ENCODE measurements around the gene YLPM1.

Gene YLPM1

DNA sequence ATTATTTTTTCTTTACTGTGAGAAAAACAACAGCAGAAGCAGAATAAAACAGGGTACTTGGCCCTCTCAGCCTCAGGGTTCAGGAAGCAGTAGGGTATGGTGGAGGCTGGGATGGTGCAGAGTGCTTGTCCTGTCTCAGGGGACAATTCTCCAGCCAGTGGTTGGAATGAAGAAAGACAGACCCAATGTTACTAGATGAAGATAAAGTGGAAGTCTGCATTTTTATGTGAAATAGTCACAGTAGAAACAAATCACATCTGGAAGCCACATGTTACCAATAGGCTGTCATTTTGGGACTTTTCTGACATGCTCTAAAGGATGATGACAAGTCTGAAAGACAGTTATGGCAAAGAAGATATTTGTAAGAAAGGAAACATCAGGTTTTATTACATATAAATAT lies 80.5 kb downstream of the YLPM1 start:
- peak; percentile 80 to 81 for DNase-seq (ENCODE audit: low read depth in 2 of 2)

DNA sequence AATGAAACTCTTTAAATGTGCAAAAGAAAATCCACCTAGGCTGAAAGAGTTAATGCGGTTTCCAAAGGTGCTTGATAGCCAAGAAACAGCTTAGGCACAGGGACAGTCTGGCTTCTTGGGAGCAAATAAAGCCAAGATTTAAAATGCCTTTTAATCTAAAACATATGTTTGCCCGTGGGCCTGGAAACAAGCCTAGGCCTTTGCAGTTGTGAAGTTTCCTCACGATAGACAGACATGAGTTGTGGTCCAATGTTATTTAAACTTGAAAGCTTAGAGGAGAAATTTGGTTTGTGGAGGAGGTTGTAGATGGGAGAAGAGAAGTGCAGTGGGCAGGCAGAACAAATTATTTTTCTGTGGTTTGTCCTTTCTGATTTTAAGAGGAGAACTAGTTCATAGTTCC lies 83.1 kb downstream of the YLPM1 start:
- DNase-seq (ENCODE audit: low read depth in 2 of 2): peak; percentile 77 to 80

DNA sequence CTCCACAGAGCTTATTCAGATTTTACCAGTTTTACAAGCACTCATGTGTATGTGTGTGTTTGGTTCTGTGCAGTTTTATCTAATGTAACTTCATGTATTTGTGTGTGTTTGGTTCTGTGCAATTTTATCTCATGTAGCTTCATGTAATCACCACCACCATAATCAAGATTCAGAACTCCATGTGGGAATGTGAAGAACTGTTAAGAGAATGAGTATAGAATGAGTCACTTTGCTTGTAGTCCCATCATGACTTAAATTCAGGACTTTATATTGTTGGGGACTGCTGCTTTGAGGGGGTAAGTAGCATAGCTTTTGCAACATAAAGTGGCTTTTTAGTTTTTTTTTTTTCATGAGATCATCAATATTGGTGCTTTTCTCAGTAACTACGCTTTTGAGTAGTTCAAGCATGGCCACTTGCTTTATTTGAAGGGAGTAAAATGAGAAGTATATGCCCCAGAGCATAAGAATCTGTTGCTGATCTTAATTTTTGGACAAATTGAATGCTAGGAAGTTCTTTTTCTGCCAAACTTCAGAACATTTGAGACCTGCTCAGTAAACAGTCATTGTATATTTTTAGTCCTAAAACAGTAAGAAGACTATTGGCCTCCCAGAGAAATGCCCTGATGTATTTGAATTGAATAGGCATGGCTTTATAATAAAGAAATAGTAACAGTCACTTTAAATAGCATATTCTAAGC lies 84.0 kb downstream of the YLPM1 start:
- DNase-seq (ENCODE audit: low read depth in 2 of 2): peak in 1 of 2 experiments; percentile 43

DNA sequence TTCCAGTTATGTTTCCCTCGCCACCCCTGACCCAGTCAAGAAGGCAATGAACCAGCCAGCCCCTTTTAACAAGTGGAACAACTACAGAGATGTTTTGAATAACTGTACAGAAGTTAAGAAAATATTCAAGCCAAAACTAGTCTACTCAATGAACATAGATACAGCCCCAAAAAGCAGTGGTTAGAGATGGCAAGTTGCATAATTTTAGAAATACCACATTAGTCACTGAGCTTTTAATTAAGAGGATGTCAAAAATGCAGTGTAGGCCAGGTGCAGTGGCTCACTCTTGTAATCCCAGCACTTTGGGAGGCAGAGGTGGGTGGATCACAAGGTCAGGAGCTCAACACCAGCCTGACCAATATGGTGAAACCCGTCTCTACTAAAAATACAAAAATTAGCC lies 85.7 kb downstream of the YLPM1 start:
- DNase-seq (ENCODE audit: low read depth in 2 of 2): no peak

DNA sequence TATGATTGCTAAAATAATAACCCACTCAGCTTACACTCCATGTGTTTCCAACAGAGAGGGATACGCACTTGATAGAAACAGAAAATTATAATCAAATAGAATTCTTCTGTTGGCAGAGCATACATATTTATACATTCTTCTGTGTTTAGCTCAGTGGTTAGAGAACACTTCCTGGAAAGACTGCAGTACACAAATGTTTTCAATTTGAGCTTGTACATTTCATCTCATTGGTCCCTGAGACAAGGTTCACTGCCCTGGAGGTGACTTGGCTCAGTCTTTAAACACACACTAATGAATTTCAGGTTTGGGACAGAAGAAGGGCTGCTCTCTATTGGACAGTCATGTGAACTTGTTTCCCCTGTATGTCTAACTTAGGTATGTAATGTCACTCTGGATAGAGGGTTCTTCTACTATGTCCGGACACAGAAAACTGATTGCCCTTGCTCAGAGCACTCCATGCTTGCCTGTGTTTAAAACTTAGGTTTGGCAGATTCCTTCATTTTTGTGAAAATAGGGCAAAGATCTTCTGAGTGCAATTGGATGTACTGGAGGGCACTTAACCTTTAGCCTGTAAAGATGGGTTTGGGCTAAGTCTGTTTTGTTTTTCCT lies 89.9 kb downstream of the YLPM1 start:
- peak; percentile 77 to 81 for DNase-seq (ENCODE audit: low read depth in 2 of 2)

DNA sequence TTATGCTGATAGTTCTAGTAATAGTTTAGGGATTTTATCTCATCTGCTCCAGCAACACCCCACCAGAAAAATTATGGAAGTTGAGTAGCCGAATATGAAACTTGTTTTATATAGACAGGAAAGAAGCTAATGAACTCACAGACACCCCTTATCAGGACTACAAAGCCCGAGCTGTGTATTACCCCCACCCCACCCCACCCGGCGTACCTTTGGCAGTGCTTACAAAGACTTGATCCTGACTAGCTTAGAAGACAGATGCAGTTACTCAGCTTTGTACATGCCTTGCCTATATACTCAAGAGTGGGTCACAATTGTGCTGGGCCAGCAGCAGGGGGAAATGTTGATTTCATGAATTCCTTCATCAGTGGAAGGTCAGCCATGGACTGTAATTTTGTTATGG lies 90.5 kb downstream of the YLPM1 start:
- DNase-seq (ENCODE audit: low read depth in 2 of 2): no peak

DNA sequence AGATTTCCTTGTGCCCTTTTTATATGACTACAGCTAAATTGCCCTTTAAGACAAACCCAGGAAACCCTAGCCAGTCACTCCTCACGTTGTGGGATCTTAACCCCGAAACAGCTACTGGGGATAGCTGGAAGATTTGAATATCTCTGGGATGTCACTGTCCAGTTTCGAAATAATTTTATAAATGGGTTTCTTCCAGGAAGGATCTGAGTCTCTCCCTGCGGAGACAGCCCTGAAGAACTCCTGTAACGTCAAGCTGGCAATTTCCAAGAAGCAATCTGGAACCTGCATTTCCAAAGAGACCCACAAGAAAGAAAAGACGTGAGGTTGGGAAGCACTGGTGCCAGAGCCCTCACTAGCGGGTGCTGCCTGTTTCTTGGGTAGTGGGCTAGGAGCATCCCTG lies 91.9 kb downstream of the YLPM1 start:
- no peak for DNase-seq (ENCODE audit: low read depth in 2 of 2)

DNA sequence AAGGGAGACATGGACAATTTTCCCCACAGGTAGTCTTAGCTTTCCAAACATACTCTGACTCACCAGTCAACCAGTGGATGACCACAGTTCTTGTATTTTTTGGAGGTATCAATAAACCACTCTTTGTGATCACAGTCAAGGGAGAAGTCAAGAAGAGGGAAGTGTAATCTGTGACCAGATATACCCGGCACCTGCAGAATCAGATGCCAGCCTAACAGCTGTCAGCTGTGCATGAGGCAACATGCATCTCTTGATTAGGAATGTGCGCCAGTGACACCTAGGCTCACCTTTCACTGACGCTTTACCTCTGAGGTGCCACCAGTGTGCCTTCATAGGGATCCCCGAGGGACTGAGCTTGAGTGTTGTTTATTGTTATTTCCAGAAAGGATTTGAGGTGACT lies 92.8 kb downstream of the YLPM1 start:
- DNase-seq (ENCODE audit: low read depth in 2 of 2): no peak

DNA sequence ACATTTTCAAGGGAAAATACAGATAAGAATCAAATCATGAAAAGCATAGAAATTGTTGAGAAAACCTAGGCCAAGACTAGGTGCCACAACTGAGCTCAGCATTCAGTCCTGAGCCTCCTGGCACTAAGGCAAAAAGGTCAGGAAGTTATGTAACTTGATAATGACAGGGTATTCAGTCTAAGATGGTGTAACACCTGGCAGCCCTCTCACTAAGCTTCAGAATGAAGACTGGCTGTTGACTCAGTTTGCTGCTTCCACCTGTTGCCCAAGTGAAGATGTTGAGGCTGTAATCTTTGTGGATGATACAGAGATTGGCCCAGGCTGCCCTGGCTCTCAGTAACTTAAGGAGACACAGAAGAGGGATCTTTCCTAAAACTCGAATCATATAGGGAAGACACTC lies 93.2 kb downstream of the YLPM1 start:
- no peak for DNase-seq (ENCODE audit: low read depth in 2 of 2)

DNA sequence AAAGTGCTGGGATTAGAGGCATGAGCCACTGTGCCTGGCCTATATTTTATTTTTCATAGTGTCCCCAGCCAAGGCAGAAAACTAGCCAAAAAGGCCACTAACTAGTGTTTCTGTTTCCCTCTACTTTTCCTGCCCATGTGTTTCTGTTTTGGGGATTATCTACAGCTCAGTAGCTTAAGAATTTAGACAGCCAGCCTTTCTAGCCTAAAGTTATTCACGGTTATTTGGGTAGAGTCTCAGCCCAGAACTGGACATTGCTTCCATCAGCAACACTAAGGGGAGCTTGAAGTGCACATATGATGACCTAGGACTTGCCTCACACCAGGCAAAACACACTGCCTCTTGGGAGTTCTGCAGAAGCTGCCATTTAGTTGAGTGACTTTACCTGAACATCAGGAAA lies 94.9 kb downstream of the YLPM1 start:
- DNase-seq (ENCODE audit: low read depth in 2 of 2): no peak

DNA sequence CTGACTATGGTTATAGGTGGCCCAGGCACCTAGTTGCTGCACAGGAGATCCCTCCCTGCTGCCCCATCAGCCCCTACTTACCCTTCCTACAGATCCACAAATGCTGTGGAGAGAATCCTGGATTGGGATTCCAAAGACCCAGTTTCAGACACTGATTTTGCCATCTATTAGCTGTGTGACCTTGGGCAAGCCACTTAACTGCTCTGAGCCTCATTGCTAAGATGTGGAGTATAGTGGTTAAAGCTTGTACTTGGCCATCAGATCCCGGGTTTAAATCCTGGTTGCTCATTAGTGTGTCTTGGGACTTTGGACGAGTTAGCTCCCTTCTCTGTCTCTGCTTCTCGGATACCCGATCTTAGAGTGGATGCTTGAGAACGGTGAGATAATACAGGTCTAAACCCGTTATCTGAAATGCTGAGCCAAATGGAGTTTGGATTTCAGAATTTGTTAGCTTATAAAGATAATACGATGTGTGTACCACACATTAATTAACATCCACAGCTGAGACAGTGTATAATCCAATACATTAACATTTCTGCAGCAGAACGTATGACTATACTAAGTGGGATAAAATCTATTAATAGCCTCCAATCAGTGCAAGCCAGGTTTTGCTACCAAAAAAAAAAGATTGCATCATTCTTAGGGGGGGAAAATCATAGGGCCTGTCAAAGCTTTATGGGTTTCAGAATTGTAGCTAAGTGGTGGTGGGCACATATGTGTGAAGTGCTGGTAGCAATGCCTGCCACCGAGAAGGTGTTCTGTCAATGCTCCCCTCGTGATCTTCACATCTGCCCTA lies 96.8 kb downstream of the YLPM1 start:
- no peak for DNase-seq (ENCODE audit: low read depth in 2 of 2)

DNA sequence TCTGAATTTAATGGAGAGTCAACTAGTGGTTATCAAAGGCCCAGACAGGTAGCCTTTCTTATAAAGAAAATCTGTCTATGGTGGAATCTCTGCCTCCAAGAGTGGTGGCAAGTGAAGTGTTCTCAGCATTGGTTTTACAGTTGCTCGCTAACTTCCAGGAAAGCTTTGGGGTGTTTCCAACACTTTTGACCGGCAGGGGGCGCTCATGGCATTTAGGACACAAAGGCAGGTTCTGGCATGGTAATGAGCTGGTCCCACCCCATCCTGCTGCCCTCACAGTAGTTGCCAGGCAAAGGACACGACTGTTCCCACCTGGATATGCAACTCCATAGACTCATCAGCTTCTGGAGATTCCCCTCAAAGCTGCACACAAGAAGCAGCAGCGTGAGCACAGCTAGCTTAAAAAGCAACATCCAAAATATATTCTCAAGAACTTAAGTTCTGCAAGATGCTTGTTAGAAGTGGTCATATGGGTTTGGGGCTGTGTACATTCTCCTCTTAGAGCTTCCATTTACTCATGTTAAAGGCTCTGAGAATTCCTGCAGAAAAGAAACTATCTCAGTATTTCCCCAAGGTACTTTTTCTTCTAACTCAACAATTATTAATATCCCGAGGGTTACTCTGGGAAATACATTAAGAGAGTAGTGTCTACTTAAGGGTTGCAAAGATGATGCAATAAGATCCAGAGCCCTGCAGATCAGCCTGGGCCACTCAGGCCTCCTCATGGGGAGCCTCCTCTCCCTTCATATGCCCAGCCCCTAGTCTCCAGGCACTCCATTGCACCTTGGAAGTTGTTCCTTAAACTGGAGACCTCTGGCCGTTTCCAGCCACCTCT lies 98.0 kb downstream of the YLPM1 start:
- DNase-seq (ENCODE audit: low read depth in 2 of 2): peak; percentile 74 to 78

DNA sequence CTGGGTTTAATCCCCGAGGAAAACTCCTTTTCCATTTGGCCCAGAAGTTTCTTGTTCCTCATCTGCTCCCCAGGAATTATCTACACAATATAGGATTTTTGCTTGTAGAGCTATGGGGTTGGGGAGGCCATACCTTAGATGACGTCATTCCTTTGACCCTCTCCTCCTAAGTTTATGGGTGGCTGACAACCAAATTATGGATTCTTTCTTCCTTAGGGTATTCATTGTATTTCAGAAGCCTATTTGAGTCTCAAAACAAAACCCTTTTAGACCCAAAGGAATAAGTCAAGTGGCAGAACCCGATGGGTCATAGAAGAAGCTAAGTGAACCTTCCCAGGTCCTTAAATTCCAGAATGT lies 98.6 kb downstream of the YLPM1 start:
- DNase-seq (ENCODE audit: low read depth in 2 of 2): no peak

DNA sequence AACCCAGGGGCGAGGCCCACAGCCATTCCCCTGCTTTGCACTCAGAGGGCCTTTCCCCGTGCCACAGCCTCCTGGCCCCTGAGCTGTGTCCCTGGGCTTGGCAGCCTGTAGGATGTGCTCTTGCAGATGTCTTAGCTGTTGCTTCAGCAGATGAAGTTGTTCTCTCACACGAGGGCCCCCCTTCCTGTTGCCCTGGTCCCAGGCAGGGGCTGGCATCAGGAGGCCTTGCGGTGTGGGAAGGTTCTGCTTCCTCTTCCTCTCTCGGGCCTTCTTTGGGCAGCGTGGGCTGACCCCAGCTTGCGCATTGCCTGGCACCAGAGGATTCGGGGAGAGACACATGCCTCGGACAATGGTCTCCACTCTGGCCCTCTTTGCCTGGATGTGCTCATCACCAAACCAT lies 100.2 kb downstream of the YLPM1 start:
- no peak for DNase-seq (ENCODE audit: low read depth in 2 of 2)

DNA sequence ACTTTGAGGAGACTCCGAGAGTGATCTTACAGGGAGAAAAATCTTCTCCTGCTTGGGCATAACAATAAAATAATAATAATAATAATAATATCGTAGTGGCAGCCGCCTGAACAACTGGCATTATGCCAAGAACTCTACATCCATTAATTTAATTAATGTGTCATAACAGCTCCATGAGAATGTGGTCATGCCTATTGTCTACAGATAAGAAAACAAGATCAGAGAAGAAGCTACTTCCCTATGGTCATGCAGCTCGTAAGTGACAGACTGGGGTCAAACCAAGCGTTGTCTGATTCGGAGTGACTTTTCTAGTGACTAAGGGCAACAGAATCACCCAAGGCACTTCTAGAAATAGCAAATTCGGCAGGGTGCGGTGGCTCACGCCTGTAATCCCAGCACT lies 101.1 kb downstream of the YLPM1 start:
- no peak for DNase-seq (ENCODE audit: low read depth in 2 of 2)

DNA sequence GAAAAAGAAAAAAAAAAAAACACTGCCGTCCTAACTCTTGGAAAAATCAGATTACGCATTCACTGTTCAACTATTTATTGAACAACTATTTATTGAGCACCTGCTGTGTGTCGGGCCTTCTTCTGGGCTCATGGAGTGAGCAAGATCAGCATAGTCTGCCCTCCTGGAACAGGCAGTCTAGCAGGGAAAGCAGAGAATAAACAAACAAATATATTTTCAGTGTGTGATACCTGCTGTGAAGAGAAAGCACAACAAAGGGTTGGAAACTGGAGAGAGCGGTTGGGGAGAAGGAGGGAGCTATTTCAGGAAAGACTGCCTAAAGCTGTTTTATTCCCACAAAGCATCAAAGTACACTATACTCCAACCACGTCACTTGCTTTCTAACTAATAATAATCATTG lies 102.0 kb downstream of the YLPM1 start:
- DNase-seq (ENCODE audit: low read depth in 2 of 2): no peak

DNA sequence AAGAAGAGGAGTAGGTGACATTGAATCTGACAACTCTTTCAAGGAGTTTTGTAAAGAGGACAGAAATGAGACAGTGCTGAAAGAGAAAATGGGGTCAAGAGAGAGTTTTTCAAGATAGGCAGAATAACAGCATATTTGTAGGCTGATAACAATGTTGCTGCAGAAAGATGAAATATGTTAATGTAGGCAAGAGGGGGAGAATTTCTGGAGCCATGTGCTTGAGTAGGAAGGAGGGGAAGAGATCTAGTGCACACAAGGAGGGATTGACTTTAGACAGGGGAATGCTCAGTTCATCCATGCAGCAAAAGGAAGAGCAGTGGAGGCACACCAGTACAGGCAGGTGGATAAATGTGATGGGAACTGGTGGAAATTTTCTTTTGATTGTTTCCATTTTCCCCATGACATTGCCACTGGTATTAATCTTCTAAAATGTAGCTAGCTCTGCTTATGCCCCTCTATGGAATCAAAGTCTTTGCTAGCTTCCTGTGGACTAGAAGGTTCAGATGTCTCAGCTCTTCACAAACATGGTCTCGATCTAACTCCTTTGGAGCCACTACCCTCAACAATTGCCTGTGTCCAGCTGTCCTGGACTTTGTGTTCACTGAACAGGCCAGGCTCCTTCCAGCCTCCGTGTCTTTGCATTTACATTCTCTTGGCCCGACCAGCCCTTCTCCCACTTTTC lies 103.7 kb downstream of the YLPM1 start:
- no peak for DNase-seq (ENCODE audit: low read depth in 2 of 2)

DNA sequence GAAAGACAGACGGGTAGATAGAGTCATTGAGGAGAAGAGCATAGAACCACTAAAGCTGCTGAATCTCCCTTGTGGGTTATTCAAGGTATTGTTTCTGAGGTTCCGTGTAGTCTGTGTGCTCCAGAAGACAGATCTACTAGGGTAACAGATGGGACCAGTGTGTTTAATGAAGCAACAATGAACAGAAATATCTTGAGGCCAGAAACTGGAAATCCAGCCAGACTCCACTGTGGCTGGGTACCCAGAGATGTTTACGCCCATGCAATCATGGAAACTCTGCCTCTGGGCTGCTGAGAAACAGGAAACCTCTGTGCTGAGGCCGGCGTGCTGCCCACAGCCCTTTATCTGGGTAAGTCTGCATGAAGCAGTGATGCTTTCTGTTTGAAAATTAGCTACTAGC lies 104.6 kb downstream of the YLPM1 start:
- DNase-seq (ENCODE audit: low read depth in 2 of 2): no peak

DNA sequence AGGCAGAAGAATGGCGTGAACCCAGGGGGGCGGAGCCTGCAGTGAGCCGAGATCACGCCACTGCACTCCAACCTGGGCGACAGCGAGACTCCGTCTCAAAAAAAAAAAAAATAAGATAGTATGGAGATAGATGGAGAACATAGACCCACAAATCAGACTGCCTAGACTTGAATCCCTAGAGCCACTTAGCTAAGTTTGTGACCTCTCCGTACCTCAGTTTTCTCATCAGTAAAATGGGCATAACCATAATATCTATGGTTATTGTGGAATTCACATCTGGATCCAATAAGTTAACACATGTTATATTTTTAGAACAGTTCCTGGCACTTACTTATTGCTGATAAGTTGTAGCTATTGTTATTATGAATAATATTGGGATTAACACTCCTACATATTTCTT lies 105.6 kb downstream of the YLPM1 start:
- no peak for DNase-seq (ENCODE audit: low read depth in 2 of 2)

DNA sequence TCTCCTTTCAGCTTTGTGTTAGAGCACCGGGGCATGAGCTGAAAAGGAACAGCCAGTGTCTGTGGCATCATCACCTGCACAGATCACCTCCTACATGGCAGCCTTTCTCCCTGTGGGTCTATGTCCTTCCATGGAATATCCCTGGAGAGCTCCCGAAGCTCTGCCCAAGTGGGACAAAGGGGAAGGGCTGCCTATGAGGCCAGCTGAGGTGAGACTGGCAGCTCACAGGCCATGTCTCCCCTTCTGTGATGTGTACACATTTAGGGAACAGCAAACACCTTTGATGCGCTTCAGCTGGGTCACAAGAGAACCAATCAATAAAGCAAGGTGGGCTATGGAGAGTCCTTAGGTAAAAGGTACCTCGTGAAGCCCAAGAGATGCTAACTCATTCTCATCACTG lies 108.7 kb downstream of the YLPM1 start:
- DNase-seq (ENCODE audit: low read depth in 2 of 2): no peak

DNA sequence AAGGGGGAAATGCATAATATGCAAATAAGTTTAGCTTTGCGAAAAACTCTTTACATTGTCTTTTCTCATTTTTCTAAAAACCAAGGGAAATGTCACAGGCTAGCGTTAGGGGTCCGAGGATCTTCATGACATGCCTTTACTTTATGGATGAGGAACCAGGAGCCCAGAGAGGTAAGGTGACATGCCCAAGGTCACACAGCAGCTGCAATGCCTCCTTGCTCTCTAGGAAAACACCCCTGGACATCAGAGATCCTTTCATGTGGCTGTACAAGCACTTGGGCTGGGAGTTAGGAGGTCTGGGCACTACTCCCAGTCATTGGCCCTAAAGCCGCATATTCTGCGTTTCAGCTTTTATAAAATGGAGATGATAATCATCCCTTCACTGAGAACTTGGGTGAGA lies 112.1 kb downstream of the YLPM1 start:
- no peak for DNase-seq (ENCODE audit: low read depth in 2 of 2)

Measured in fibroblast of skin of left quadriceps (primary cell).